ENCODE measurements around the gene SAC3D1.

DNA sequence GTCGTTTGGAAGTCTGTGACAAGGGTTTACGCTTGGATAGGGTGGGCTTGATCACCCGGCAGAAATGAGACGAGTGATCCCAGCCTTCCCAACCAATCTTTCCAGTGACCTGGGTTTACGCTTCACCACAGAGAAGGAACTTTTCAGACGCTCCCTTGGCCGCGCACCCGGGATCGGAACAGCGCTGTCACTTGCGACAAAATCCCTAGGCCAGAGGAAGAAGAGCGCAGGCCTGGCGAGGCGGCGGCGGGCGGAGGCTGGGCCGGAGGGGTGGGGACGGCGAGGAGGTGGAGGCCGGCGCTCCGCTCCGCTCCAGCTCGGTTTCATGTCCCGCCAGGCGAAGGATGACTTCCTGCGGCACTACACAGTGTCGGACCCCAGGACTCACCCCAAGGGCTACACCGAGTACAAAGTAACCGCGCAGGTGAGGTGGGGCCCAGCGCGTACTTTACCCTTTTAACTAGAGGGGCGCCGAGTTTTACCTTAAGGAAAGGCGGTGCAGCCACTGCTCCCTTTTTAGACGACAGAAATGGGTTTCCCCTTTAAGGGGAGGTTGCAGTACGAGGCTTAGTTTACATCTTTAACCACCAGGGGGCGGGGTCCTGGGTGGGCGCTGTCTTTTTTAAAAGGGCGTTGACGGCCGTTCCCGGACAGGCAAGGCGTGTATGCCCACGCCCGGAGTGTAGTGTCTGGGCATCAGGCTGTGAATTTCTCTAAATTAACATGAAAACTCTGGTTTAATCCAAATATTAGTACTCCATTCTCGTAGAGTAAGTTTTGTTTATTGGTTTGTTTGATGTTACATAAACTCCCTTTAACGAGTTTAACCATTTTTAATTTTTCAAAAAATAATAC lies 13.6 kb upstream of the SAC3D1 start, which contains the start of gene SNX15:
- TF ChIP-seq, protein P1, sequence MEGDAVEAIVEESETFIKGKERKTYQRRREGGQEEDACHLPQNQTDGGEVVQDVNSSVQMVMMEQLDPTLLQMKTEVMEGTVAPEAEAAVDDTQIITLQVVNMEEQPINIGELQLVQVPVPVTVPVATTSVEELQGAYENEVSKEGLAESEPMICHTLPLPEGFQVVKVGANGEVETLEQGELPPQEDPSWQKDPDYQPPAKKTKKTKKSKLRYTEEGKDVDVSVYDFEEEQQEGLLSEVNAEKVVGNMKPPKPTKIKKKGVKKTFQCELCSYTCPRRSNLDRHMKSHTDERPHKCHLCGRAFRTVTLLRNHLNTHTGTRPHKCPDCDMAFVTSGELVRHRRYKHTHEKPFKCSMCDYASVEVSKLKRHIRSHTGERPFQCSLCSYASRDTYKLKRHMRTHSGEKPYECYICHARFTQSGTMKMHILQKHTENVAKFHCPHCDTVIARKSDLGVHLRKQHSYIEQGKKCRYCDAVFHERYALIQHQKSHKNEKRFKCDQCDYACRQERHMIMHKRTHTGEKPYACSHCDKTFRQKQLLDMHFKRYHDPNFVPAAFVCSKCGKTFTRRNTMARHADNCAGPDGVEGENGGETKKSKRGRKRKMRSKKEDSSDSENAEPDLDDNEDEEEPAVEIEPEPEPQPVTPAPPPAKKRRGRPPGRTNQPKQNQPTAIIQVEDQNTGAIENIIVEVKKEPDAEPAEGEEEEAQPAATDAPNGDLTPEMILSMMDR (conservative IDR thresholded peaks at IDR 0.05; ENCODE audit: low read depth, low read length), result peak; percentile 56
- TF ChIP-seq EZH2 (IDR thresholded peaks at IDR 0.05; ENCODE audit: low read length, unreplicated experiment) (no peak), EZH2phosphoT487 (IDR thresholded peaks at IDR 0.05; ENCODE audit: borderline replicate concordance, low read length) (no peak)
